GM12875 (cell line): ENCODE results near the gene XPNPEP1.

Source experiments
- H3K4me3 ChIP-seq: one replicate; pipeline ENCODE4 v1.5.1; 2011; ENCODE audit warnings: low read depth, low read length, control low read depth
- TF ChIP-seq, protein P1 (sequence below): IDR thresholded peaks from 2 replicates; pipeline ENCODE4 v1.5.1; 2011; ENCODE audit warnings: low read depth, mild to moderate bottlenecking, control low read depth, inconsistent platforms, low read length, moderate library complexity, borderline replicate concordance; ENCODE audit not compliant: insufficient read depth

XPNPEP1 gene

DNA sequence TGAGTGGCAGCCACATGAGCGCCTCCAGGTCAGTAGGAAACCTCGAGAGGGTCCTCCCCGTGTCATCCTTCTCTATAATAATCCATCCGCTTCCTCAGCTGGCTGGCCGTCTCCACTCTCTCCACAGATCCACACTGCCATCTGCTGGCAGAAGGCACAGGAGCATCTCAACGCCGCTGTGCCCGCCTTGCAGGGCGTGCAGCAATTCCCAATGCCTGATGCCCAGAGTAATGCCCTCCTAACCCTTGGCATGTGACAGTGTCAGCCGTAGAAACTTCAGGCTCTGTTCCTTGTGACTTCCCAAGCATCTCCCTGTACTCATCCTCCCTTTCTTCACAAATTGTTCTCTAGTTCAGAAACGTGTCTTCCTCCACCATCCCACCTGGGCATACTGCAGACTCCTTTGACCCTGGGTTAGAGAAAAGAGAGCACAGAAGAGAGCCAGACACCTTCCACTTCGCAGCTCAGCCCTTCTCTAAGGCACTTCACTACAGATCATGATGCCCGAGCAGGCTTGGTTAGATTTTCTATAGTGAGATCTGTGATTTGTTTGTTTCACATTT lies 70.8 kb downstream of the XPNPEP1 start:
- no peak overlapping the region for H3K4me3 ChIP-seq
- TF ChIP-seq, protein P1, sequence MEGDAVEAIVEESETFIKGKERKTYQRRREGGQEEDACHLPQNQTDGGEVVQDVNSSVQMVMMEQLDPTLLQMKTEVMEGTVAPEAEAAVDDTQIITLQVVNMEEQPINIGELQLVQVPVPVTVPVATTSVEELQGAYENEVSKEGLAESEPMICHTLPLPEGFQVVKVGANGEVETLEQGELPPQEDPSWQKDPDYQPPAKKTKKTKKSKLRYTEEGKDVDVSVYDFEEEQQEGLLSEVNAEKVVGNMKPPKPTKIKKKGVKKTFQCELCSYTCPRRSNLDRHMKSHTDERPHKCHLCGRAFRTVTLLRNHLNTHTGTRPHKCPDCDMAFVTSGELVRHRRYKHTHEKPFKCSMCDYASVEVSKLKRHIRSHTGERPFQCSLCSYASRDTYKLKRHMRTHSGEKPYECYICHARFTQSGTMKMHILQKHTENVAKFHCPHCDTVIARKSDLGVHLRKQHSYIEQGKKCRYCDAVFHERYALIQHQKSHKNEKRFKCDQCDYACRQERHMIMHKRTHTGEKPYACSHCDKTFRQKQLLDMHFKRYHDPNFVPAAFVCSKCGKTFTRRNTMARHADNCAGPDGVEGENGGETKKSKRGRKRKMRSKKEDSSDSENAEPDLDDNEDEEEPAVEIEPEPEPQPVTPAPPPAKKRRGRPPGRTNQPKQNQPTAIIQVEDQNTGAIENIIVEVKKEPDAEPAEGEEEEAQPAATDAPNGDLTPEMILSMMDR: peak; percentile 93

DNA sequence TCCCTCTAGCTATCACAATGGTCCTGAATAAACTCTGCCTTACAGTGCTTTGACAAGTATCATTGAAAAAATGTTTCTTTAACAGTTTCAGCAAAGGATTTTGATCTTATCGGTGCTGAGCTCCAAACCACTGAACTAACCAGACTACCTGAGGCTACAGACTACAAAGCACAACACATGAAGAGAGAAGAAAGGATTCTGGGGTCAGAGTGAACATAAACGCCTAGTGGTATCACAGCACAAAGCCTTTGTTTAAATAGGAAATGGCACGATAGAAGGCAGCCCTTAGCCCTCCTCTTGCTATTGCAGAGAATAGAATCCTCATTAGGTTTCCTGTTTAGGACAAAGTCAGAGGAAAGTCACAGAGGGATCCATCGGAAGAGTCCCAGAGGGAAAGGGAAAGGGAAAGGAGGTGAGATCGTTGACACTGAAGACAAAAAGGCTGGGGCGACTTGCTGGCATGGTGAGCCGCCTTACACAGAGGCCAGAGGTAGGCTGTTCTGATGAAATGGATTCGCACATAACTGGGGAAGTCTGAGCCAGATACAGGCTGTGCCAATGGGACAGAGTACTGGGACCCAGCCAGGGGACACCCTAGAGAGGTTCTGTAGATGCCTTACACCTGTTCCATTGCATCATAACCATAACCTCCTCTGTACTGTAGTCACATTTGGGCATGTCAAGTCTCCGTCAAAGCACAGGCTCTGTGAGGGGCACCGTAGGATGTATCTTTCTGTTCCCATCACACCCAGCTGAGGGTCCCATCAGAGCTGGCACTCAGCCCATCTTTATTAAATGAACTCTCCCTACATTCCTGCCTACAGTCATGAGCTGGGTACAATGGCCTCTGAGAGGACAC lies 71.5 kb downstream of the XPNPEP1 start:
- H3K4me3 ChIP-seq: no peak overlapping the region
- TF ChIP-seq, protein P1: no peak

DNA sequence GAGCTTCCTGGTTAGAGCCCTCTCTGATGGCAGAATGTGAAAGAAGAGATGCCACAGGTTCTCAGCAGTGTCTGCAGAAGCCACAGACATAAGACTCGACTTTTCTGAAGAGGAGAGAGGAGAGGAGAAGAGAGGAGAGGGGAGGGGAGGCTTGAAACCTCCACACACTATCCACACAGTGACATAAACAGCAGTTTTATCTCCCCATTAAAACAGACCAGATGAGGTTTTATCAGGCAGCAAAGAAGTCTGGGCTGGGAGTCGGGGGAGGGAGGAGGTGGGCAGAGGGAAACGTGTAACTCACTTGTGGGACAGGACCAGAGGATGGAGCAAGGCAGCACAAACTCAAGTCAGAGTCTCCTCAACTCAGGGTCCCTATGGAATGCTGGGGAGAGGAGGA lies 76.5 kb downstream of the XPNPEP1 start:
- no peak overlapping the region for H3K4me3 ChIP-seq
- TF ChIP-seq, protein P1: no peak

DNA sequence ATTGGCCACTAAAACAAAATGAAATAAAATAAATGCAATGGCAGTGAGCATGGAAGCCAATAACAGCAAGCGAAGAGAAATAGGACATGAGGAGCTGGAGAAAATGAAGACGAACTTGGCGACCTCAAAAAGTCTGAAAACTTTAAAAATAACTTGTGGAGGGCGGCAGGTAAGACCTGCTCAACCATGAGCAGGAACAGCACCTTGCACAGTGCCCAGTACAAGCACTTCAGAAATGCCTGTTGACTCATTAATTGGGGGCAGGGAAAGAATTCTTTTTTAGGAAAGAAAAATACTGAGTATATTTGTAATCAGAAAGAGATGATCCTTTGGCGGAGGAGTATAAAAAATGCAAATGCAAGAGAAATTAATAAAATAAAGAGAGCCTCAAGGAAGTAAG lies 78.0 kb downstream of the XPNPEP1 start:
- TF ChIP-seq, protein P1: no peak
- no peak overlapping the region for H3K4me3 ChIP-seq

DNA sequence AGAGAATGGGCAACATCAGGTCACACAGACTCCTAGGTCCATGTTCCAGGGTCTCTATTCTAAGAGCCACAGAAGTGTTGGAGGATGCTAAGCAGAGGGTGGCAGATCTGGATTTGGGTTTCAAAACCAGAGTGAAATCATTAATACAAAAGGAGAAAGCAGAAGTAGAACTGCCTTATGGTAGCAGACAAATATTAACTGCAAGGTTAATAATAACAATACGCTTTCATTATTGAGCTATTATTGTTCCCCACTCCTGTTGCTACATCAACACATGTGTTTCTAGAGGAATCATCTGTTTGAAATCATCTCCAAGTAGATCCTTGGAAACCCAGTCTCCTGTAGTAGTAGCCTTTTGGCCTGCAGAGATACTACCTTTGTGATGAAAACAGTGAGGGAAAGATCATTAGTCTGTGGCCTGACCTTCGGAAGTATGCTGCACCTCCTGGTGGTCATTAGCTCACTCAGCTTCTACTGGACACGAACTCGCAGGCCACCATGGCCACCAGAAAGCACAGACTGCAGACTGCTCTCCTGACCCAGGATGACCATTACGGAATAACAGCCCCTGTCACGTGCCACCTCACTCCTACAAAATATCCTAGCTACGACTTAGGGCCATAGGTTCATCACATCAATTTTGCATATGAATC lies 84.6 kb downstream of the XPNPEP1 start:
- H3K4me3 ChIP-seq: no peak overlapping the region
- TF ChIP-seq, protein P1: no peak

DNA sequence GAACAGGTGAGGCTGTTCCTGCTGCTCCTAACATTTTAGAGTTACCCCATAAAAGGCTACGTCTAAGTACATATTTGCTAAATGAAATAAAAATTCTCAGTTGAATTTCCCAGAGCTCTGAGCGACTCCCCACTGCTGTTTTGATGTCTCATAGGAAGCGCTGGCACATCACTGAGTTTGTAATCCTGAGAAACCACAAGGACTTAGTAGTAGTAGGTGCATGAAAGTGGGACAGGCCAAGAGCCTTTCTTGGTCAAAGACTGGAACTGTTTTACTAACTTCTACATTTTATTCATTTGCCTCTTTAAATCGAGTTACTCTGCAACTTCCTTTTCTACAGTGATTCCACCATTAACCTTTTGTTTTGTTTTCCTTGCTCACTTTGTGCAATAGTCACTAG lies 85.9 kb downstream of the XPNPEP1 start:
- H3K4me3 ChIP-seq: no peak overlapping the region
- TF ChIP-seq, protein P1: no peak
